ENCODE measurements around the gene PLCG2.

DNA sequence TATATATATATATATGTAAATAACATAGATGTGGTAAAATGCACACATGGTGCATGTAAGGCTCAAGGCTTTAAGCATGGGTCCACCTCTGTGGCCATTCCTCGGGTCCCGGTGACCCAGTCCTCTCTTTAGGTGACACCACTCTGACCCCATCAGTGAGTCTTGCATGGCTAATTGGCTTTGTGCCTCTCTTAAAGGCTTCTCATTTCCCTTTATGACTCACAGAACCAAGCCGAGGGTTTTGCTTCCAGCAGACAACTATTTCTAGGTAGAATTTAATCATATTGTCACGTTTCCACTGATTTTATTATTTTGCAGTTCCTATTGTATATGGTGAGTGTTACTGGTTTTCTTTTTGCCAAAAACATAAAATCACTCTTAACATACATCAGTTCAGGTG is 59.7 kb downstream of the PLCG2 start:
- TF ChIP-seq CTCF (conservative IDR thresholded peaks at IDR 0.05; ENCODE audit: low read length) (no peak), EZH2phosphoT487 (IDR thresholded peaks at IDR 0.05; ENCODE audit: borderline replicate concordance, low read depth, low read length) (no peak)

Measured in OCI-LY7 (cell line).